ENCODE data around the gene ANKRD17.

DNA sequence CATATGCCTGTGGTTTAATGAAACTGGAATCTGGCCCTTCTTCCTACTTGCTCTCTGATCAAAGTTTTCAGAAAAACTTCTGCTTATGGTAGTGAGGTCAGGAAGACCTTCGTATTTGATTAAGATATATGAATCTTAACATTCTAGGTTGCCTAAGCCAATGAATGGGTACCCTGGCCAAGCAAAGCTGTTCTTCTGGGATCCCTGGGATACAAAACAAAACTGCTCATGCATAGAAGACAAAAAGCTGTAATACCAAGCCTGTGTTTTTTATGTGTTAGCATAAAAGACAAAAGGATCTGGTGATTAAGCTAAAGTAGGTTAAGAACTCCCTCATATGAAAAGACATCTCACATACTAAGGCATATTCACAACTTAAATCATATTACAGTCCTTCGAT is 21.6 kb downstream of the ANKRD17 start:
- TF ChIP-seq, protein P1, sequence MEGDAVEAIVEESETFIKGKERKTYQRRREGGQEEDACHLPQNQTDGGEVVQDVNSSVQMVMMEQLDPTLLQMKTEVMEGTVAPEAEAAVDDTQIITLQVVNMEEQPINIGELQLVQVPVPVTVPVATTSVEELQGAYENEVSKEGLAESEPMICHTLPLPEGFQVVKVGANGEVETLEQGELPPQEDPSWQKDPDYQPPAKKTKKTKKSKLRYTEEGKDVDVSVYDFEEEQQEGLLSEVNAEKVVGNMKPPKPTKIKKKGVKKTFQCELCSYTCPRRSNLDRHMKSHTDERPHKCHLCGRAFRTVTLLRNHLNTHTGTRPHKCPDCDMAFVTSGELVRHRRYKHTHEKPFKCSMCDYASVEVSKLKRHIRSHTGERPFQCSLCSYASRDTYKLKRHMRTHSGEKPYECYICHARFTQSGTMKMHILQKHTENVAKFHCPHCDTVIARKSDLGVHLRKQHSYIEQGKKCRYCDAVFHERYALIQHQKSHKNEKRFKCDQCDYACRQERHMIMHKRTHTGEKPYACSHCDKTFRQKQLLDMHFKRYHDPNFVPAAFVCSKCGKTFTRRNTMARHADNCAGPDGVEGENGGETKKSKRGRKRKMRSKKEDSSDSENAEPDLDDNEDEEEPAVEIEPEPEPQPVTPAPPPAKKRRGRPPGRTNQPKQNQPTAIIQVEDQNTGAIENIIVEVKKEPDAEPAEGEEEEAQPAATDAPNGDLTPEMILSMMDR (IDR thresholded peaks at IDR 0.05): no peak
- TF ChIP-seq EP300 (IDR thresholded peaks at IDR 0.05) (no peak), POLR2A (IDR thresholded peaks at IDR 0.05) (no peak)
